Adipocyte (in vitro differentiated cells): ENCODE measurements around the gene ZNF683.
"Not testable (repeated sequence)": the region's sequence is repeated elsewhere in the genome, so short reads cannot be mapped to it uniquely, and the experiment has no call there.

Experiments
- DNase-seq: peaks from one replicate; pipeline ENCODE4 v3.0.0-alpha.2; 2015; ENCODE audit warnings: low read depth
- H3K27me3 ChIP-seq: replicated peaks from 2 replicates; pipeline ENCODE4 v1.7.0; 2013; ENCODE audit warnings: mild to moderate bottlenecking, low read length, moderate library complexity; ENCODE audit not compliant: control insufficient read depth, insufficient read depth
- H3K36me3 ChIP-seq: 2 replicates; pipeline ENCODE4 v1.7.0; 2013; ENCODE audit warnings: low read length, mild to moderate bottlenecking, moderate library complexity; ENCODE audit not compliant: control insufficient read depth, insufficient read depth, severe bottlenecking
- H3K4me1 ChIP-seq: 2 replicates; pipeline ENCODE4 v1.7.0; 2013; ENCODE audit warnings: mild to moderate bottlenecking, low read length, moderate library complexity; ENCODE audit not compliant: control insufficient read depth, insufficient read depth
- H3K4me3 ChIP-seq: 2 replicates; pipeline ENCODE4 v1.7.0; 2013; ENCODE audit warnings: mild to moderate bottlenecking, low read length, moderate library complexity
- H3K9ac ChIP-seq: 2 replicates; pipeline ENCODE4 v1.7.0; 2013; ENCODE audit warnings: mild to moderate bottlenecking, low read length, moderate library complexity
- H3K9me3 ChIP-seq: 2 replicates; pipeline ENCODE4 v1.7.0; 2013; ENCODE audit warnings: mild to moderate bottlenecking, low read length, moderate library complexity; ENCODE audit not compliant: control insufficient read depth

ZNF683 gene

GRCh38 chr1:26346274-26347033 is 26.1 kb downstream of the ZNF683 start:
- no peak overlapping the region for H3K9ac ChIP-seq
- no peak for DNase-seq
- no peaks in the 10 kb centered on the region for H3K9me3 ChIP-seq
- no peak overlapping the region for H3K4me3 ChIP-seq
- peaks cover under 1% of the 10 kb centered on the region for H3K4me1 ChIP-seq
- no peaks in the 10 kb centered on the region for H3K36me3 ChIP-seq
- H3K27me3 ChIP-seq = peaks cover 39% of the 10 kb centered on the region

GRCh38 chr1:26345718-26346117 is 26.8 kb downstream of the ZNF683 start:
- Histone ChIP-seq H3K4me3 (no peak overlapping the region), H3K9ac (no peak overlapping the region), H3K9me3 (no peaks in the 10 kb centered on the region), H3K36me3 (no peaks in the 10 kb centered on the region), H3K27me3 (peaks cover 39% of the 10 kb centered on the region), H3K4me1 (no peaks in the 10 kb centered on the region)
- DNase-seq = no peak

DNA sequence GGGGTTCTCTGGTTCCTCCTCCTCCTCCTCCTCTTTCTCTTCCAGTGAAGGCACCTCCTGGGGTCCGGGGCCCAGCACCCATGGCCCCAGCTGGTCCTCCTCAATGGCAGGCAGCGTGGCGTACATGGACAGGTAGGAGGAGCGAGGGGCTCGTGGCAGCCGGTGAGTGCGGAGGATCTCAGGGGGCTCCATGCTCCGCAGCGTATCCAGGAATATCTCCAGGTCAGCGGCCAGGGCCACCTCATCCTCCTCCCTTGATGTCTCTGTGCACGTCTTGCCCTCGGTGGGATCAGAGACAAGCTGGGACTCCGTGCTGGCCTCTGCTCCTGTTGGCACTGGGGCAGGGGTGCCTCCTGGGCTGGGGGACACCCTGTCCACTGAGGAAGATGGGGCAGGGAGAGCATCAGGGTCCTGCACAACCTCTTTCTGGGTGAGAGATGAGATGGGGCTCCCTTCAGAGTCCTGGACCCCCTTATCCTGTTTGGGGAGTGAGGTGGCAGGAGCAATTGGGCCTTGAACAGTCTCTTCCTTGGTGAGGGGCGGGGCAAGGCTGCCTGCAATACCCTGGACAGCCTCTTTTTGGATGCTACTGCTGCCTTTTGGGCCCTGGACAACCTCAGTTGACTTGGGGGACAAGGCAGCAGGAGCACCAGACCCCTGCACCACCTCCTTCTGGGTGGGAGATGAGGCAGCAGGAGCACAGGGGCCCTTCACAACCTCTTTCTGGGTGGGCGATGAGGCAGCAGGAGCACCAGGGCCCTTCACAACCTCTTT is 28.2 kb downstream of the ZNF683 start:
- peaks cover 39% of the 10 kb centered on the region for H3K27me3 ChIP-seq
- H3K36me3 ChIP-seq = no peaks in the 10 kb centered on the region

GRCh38 chr1:26340047-26340481 is 32.5 kb downstream of the ZNF683 start:
- no peak for DNase-seq
- Histone ChIP-seq H3K4me1 (peaks cover 3% of the 10 kb centered on the region), H3K9me3 (no peaks in the 10 kb centered on the region), H3K36me3 (no peaks in the 10 kb centered on the region), H3K27me3 (peaks cover 32% of the 10 kb centered on the region), H3K9ac (no peak overlapping the region), H3K4me3 (no peak overlapping the region)

More for the DNA sequence above, 28.2 kb downstream of the ZNF683 start:
- Histone ChIP-seq H3K9ac (no peak overlapping the region), H3K9me3 (no peaks in the 10 kb centered on the region), H3K4me1 (no peaks in the 10 kb centered on the region), H3K4me3 (no peak overlapping the region)
- no peak for DNase-seq

DNA sequence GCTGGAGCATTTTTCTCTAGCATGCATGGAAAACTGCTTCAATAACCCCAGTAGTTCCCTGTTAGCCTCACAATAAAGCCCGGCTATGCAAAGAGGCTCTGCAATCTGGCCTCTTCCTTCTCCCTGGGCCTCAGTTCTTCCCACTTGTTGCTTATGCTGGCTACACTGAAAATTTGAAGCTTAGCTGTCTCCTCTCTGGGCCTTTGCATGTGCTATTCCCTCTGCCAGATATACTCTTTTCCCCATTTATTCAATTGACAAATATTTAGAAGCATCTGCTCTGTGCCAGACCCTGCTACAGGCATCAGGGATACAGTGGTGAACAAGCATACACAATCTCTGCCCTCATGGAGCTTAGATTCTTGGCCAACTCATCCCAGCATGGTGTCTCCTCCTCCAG is 33.9 kb downstream of the ZNF683 start:
- H3K27me3 ChIP-seq = peaks cover 20% of the 10 kb centered on the region
- no peak overlapping the region for H3K9ac ChIP-seq
- H3K36me3 ChIP-seq = no peaks in the 10 kb centered on the region
- H3K9me3 ChIP-seq = no peaks in the 10 kb centered on the region
- peaks cover 3% of the 10 kb centered on the region for H3K4me1 ChIP-seq
- DNase-seq = no peak
- no peak overlapping the region for H3K4me3 ChIP-seq

DNA sequence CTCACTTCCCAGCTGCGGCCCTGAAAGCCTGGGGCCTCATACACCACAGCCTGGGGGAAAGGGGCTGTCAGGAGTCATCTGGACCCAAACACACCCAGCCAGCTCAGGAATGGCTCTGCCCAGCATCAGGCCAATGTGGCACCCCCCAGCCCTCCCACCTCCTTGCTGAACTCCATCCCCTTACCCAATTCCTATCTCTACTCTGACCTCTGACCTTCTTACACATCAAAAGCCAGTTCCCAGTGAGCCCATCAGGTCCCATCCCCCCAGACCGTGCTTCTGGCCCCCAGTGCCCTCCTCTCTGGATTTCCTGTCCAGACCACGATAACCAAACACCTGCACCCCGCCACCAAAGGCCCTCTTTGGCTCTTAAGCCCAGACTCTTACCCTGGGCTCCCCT is 34.9 kb downstream of the ZNF683 start:
- H3K9me3 ChIP-seq = no peaks in the 10 kb centered on the region
- no peak overlapping the region for H3K4me3 ChIP-seq
- no peak for DNase-seq
- no peaks in the 10 kb centered on the region for H3K36me3 ChIP-seq
- peaks cover 11% of the 10 kb centered on the region for H3K27me3 ChIP-seq
- peaks cover 3% of the 10 kb centered on the region for H3K4me1 ChIP-seq
- H3K9ac ChIP-seq = no peak overlapping the region

DNA sequence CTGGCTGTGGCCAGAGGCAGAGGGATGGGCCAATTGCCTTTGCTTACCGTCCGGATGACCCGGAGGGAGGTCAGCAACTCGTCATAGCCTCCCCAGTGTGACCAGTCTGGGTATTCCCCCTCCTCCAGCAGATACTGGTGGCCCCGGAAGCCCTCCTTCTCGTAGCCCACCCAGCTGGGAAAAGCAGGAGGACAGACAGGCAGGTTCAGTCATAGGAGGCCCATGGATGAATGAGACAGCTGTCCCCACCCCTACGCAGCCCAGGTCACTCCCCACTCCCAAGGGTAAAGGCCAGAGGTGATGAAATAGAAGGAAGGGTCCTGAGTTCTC is 35.4 kb downstream of the ZNF683 start:
- Histone ChIP-seq H3K27me3 (peaks cover 6% of the 10 kb centered on the region), H3K36me3 (no peaks in the 10 kb centered on the region), H3K9ac (no peak overlapping the region), H3K4me1 (peaks cover 3% of the 10 kb centered on the region), H3K4me3 (no peak overlapping the region), H3K9me3 (no peaks in the 10 kb centered on the region)
- DNase-seq = no peak

GRCh38 chr1:26336477-26337205 is 35.9 kb downstream of the ZNF683 start:
- no peak for DNase-seq
- Histone ChIP-seq H3K4me3 (peak overlapping the region; percentile 72), H3K9ac (no peak overlapping the region), H3K36me3 (no peaks in the 10 kb centered on the region), H3K4me1 (peaks cover 3% of the 10 kb centered on the region), H3K9me3 (no peaks in the 10 kb centered on the region), H3K27me3 (peaks cover 3% of the 10 kb centered on the region)

DNA sequence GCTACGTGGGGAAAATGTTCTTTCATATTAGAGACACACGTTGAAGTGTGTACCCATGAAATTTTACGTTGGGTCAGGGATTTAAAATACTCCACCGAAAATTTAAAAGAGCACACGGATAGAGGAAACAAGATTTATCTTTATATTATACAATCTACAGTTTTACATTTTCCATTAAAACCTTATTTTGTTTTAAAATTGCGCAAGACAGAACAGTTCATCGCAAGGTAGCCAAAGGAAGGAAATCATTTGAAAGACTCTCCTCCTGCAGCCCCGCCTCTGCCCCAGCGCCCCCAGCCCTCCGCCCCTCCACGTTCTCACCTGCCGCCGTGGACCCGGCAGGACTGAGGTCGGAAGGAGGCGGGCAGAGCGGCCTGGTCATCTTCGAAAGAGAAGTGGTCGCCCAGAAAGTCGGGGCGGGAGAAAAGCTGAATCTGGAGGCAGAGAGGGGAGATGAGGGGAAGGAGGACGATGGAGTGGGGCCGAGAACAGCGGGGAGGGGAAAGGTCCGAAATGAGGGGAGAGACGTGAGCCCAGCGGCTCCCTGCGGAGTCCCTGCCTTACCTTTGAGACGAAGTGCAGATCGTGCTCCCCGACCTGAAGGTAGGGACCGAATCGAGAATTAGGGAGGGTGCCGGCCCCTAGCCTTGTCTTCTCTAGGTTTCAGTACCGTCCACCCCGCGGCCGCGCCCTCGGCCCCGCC is 36.6 kb downstream of the ZNF683 start:
- Histone ChIP-seq H3K9ac (no peak overlapping the region), H3K4me1 (peaks cover 9% of the 10 kb centered on the region), H3K9me3 (no peaks in the 10 kb centered on the region), H3K4me3 (peak overlapping the region; percentile 72), H3K36me3 (no peaks in the 10 kb centered on the region), H3K27me3 (peaks cover 3% of the 10 kb centered on the region)
- DNase-seq = peak; percentile 42

- H3K27me3 ChIP-seq, H3K4me3 ChIP-seq, H3K9ac ChIP-seq, H3K9me3 ChIP-seq, H3K4me1 ChIP-seq, H3K36me3 ChIP-seq, DNase-seq: not testable (repeated sequence)
These were observed 39.2 kb downstream of the ZNF683 start for GRCh38 chr1:26333312-26333711.

DNA sequence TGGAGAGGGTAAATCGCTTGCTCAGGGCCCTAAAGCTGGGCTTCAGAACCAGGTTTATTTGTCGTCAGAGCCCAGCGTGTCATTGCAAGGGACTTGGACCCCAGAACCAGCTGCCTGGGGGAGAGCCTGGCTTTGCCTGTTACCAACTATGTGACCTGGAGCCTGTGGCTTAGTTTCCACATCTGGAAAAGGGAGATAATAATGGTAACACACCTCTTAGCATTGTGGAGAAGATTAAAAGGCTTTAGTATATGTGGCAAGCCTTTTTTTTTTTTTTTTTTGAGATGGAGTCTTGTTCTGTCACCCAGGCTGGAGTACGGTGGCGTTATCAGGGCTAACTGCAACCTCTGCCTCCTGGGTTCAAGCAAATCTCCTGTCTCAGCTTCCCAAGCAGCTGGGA is 42.3 kb downstream of the ZNF683 start:
- no peaks in the 10 kb centered on the region for H3K36me3 ChIP-seq
- H3K4me3 ChIP-seq = no peak overlapping the region
- H3K4me1 ChIP-seq = peaks cover 6% of the 10 kb centered on the region
- no peaks in the 10 kb centered on the region for H3K9me3 ChIP-seq
- H3K27me3 ChIP-seq = peaks cover 4% of the 10 kb centered on the region
- no peak overlapping the region for H3K9ac ChIP-seq
- no peak for DNase-seq
